OCI-LY1 (cell line): ENCODE measurements around the gene FAM161B.

ENCODE experiments used
- EZH2 ChIP-seq: fragments of 200-600 bp; sonication (generic), shearing (Covaris generic); IDR thresholded peaks from 2 replicates; pipeline ENCODE4 v1.8.0; 2017; ENCODE audit warnings: borderline replicate concordance, mixed run types, mild to moderate bottlenecking, antibody characterized with exemption, low read length, moderate library complexity, mixed read lengths
- TF ChIP-seq, protein P1 (sequence below): fragments of 200-600 bp; sonication (generic), shearing (Covaris generic); IDR thresholded peaks from 2 replicates; pipeline ENCODE4 v1.5.1; 2017; ENCODE audit warnings: mild to moderate bottlenecking, antibody characterized with exemption, low read length, moderate library complexity, mixed read lengths

DNA sequence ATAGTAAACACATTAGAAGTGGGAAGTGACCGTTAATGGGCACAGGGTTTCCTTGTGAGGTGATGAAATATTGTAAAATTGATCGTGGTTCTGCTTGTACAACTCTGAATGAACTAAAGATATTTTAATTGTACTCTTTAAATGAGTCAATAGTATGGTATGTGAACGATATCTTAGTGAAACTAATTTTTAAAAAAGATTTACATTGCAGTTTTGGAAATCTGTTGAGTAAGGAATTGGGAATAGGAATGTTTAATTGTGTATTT, 61.5 kb downstream of the FAM161B start:
- TF ChIP-seq, protein P1, sequence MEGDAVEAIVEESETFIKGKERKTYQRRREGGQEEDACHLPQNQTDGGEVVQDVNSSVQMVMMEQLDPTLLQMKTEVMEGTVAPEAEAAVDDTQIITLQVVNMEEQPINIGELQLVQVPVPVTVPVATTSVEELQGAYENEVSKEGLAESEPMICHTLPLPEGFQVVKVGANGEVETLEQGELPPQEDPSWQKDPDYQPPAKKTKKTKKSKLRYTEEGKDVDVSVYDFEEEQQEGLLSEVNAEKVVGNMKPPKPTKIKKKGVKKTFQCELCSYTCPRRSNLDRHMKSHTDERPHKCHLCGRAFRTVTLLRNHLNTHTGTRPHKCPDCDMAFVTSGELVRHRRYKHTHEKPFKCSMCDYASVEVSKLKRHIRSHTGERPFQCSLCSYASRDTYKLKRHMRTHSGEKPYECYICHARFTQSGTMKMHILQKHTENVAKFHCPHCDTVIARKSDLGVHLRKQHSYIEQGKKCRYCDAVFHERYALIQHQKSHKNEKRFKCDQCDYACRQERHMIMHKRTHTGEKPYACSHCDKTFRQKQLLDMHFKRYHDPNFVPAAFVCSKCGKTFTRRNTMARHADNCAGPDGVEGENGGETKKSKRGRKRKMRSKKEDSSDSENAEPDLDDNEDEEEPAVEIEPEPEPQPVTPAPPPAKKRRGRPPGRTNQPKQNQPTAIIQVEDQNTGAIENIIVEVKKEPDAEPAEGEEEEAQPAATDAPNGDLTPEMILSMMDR, result no peak
- TF ChIP-seq EZH2, result no peak
